Stimulated activated CD8-positive, alpha-beta memory T cell treated with anti-CD3 and anti-CD28 coated beads, Interleukin-7, amount 100 ng/mL, for 1 hour (primary cell): ENCODE data around the gene DNER.

Experiments
- DNase-seq, 2 donors: peaks; one replicate each; pipeline ENCODE4 v3.0.0-alpha.2; 2020; ENCODE audit warnings: low read depth in 2 of 2

Gene DNER

DNA sequence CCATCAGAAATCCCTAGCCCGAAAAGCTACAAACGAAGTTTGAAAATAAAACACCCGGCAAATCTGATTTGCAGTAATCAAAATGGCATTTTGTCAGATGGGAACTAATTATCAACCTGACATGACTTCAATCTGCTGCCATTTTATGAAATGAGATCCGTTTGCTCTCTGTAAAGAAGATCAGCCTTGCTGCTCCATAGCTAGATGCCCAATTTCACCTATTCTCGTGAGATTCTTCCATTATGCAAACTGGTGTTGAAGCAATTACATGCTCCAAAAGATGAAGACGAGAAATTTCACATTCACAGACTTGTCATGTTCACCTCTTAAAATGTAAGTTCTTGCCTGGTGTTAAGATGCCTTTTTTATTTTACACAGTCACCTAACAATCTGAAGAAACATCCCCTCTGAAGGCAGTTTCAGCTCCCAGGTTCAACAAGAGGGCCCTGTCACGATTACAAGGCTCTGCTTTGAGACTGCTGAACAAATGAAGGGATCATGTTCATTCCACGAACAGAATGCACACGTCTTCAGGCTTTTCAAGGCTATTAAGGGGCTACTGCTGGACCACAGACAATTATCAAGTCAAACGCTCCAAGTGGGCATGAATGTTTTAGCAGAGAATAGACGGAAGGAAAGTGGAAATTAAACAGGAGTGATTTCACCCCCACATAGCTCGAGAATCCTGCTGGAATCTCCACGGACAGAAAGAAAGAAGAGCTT lies 270.6 kb downstream of the DNER start:
- no peak for DNase-seq

DNA sequence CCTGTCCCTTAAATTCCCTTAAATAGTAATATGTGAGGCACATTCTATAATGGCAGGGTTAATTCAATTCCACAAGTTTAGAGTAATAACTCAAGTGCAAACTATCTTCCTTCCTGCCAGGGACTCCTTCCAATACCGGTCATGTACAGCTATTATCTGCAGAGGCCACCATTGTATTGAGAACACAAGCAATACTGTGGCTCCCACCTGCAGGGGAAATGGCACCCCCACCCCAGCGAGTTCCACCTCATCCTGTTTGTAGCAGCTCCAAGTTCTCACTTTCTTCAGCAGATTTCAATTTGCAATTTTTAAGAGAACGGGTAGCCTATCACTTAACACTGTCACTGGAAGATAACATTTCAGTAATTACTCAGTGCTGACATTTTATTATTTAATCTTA lies 271.2 kb downstream of the DNER start:
- DNase-seq: no peak

DNA sequence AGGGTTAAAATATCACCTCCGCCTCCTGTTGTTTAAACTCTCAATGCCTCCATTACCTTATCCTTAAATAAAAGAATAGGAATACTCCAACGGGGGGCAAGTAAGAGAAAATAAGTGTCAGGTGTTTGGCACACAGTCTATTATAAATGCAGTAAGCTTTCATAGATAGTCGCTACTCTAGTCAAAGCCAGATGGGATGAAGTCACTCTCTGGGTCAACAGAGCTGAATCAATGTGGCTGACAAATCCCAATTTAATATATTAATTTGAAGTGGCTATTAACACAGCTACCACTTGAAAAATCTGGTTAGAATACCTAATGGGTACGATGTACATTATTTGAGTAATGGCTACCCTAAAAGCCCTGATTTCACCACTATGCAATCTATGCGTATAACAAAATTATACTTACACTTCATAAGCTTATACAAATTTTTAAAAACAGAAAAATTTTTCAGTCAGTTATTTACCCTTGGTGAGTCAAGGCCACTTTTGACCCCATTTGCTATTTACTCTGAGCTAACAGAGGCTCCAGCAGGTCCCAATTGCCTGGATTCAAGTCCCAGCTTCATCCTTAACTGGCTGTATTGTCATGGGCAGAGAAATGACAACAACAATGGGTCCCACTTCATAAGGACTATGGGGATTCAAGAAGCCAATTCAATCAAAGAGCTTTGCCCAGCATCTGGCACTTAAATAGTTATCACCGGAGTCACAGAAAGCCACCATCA lies 275.8 kb downstream of the DNER start:
- no peak for DNase-seq

DNA sequence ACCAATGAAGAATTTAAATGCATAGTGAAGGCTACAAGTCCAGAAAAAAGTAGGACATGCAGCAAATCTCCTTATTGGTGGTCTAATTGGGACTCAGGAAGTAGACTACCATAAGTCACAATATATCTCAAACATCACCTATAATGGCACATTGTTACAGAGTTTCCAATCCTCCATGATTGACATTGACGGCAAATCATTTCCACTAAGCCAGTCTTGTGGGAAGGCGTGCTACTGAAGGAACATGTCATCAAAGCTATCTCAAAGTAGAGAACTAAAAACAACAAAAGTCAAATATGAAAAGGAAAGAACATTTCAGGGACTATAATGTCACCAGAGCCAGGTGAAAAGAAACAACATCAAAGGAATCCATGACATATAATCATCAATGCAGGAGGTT lies 276.9 kb downstream of the DNER start:
- no peak for DNase-seq

DNA sequence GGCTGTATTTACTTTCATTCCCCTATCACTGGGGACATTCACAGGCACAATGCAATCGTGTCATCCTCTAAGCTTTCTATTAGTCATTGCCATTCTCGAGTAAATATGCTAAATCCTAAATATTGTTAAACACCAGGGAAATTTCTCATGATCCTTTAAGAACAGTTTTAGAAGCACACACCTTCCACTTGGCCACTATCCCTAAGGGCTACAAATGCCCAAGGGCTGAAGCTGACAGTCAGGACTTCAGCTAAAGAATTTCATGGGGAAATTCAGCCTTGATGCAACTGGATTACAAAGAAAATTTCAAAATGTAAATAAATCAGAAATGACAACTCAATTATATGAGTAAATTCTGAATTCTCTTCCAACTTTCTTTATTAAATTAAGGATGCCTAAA lies 280.2 kb downstream of the DNER start:
- DNase-seq: no peak

DNA sequence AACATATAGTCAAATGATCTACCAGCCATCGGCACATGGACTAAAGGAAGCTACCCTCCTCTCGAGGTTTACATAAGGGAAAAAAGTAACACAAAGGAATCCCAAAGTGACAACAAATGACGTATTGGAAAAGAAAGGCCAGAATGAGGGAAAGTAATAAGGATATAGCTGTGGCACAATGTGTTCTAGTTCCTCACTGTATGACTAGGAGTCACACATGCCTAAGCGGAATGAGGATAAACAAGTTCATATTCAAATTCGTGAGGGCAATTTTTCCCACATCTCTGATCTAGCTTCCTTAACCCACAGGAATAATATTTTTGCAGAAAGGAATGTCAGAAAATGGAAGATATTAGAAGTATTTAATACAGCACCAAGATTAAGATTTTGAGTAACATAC lies 281.0 kb downstream of the DNER start:
- DNase-seq: no peak

DNA sequence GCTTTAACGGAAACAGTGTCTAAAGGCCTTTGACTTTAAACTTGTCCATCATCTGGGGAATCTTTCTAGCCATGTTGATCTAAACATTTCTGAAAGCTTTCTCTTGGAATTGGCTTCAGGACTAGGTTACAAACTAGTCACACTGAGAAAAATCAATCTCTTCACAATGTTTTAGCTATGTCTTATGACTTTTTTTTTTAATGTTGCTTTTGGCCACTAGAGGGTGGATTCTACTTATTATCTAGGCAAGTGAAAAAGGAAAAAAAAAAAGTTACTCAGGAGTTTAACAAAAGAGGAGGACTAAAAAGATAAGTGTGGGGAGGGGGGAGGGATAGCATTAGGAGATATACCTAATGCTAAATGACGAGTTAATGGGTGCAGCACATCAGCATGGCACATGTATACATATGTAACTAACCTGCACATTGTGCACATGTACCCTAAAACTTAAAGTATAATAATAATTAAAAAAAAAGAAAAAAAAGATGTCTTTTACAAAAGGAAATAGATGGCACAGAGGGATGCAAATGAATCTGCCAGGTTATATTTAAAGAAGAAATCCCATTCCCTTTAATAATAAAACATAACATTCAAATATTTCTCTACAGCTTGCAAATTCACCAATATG lies 282.9 kb downstream of the DNER start:
- DNase-seq: no peak

DNA sequence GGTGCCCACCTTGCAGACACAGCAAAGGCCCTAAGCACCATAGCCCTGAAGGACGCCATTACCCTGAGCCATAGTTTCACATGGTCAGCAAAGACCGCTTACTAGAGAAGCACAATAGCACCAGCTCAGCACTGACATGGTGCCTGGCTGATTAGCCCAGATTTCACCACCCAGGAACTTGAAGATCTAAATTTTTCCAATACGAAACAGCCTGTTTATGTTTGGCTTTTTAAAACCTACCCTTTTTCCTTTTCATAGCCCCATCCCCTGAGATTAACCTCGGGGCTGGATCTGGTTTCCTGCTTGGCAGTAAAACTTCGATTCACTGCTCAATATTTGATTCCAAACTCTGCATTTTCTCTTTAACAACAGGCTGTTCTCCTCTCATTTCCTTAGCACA lies 284.8 kb downstream of the DNER start:
- DNase-seq: no peak

DNA sequence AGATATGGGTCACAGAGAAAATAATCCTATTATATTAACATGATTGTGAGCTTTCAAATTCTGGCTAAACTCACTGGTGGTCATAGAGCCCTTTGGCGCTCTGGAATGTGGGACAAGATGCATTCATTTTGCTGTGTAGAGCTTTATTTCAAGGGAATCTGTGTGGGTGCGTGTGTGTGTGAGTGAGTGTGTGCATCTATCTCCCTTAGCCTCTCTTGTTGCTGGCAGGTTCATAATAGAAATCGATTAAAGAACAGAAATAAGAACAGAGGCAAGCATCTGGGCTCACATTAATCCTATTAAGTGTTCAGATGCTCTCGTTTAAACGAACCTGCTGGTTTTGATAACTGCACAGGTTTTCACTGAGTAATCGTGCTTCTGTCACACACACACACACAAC lies 287.9 kb downstream of the DNER start:
- DNase-seq: no peak

DNA sequence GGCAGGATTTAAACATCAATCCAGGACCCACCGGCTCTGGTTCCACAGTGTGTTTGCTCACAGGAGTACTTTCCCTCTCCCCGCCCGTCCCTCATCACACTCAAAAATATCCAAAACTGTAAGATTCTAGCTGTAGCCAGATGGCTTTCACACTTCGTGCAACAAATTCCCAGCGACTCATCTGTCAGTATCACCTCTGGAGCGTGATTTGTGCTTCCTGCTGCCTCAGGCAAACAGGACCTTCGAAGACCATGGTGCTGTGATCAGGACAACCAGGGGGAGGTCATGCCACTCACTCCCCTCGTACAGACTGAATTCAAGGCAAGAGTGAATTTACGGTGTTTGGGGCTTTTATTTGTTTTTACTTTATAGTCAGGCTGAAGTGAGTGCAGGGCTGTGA lies 288.8 kb downstream of the DNER start:
- no peak for DNase-seq

DNA sequence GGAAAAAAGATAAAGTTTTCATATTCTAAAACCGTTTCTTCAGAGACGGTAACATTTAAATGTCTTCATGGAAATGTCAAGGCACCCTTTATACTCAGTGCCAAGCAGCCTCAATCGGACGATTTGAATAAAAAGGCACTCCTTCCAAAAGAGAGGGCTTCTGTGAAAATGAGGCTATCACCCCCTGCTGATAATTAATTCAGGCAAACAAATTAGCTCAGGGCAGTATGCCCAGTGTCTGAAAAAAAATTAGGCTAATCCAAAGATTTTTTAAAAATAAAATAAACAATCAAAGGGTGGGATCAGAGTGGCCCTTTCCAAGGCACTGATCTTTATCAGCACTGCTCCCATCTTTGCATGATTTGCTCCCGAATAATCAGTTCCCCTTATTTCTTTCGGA lies 292.3 kb downstream of the DNER start:
- DNase-seq: no peak

DNA sequence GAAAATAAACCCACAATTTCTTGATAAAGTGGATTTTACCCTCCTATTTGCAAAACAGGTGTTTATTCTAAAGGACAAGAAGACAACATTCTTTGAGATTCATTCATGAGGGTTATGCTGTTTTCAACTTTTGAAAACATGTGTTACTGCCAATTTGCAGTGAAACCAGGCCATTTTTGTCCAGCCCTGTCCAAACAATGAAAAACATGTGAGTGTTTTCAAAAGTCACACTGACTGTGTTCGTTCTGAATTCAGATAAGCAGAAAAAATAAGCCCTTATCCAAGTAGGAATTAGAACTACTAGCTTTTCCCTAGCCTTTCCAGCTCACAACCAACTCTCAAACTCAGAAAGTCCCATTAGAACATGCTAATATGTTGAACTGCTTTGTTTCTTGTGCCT lies 295.2 kb downstream of the DNER start:
- DNase-seq: no peak

DNA sequence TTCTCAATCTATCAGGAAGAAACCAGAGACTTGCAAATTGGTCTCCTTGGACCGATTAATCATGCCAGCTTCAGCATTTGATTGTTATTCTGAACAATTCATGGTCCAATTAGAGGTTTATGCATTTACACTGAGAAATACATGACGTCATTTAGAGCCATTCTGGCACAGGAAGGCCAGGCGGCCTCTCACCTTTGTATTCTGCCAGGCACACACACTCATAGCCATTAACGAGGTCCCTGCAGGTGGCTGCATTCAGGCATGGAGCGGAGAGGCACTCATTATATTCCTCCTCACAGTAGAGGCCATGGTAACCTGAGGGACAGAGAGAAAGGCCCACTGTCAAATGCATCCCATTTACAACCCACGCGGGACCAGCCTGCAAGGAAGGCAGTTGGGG lies 296.4 kb downstream of the DNER start:
- DNase-seq: no peak

DNA sequence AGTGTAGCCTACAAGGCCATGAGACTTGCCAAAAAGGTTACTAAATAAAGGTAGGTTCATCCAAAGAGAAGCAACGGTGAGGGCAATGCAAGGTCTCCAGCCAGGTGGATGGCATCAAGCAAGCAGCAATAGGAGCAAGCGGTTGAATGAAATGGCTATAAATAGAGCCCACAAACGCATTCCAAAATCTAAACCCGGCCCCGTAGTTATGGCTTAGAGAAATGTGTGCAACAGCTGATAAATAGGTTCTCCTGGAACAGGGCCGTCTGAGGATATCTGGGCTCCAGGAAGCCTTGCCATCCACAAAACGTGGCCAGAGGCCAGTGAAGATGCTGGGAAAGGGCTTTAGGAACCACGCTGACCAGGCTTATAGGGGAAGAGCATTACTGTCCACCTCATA lies 297.2 kb downstream of the DNER start:
- no peak for DNase-seq

DNA sequence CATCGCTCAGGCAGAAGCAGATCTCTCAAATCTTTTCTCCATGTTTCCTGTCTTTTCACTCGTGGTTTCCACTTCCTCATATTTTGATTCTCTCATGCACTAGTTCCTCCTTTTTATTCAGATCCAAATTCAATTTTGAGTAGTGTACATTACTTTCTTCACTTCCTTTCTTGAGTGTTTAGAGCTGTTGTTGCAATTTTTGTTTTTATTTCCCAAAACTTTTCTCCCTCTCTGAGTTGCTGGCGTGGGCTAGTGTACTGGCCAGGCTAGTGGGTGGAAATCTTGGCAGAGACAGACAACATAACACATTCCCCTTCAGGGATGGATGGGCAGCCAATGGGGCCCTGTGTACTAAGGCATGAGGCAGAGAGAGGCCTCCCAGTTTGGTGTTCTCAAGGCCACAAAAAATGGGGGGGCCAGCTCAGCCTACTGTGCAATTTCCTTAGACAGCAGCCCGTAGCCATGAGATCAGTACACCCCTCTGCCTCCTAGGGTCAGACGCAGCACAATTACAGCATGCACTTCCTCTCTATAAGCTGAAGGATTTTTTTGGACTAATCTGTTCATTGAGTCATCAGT lies 298.1 kb downstream of the DNER start:
- DNase-seq: no peak

DNA sequence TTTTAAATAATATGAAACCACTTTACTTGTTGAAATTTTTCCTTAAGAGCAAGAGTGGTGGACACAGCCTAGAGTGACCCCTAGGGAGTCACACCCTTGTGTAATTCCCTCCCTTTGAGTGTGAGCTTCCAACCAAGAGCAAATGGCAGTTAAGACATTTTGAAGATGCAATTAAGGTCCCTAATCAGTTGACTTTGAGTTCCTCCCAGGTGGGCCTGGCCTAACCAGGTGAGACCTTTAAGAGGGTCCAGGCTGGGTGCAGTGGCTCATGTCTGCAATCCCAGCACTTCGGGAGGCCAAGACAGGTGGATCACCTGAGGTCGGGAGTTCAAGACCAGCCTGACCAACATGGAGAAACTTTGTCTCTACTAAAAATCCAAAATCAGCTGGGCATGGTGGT lies 299.7 kb downstream of the DNER start:
- no peak for DNase-seq

DNA sequence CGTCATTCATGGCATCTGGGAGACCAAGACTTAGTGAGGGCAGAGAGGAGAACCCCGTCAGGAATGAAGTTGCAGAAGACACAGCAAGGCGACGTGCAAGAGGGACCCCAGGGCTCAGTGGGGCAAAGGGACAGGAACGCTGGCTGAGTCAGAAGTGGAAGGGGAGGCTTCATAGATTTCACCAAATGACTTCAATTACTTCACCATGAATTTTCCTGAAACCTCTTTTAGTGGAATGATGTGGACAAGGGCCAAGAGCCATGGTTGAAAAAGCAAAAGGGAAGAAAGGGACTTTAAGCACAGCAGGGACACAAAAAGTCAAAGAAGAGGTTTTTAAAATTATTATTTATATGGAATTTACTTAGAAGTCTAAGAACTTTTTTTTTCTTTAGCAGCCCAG lies 301.7 kb downstream of the DNER start:
- DNase-seq: no peak

DNA sequence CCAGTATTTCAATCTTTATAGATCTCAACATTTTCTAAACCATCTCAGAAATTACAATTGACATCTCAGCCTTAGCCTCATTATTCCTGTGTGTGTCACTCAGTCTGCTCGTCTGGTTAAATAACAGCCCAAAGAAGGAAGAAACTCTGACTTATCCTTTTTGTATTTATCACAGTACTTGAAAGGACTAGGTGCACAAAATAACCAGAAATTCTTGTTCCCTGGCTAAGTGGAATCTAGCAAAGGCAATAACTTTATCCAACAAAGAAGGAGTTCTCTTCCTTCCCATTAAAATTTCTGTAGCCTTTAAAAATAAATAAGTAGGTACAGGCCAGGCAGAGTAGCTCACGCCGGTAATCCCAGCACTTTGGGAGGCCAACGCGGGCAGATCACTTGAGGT lies 303.4 kb downstream of the DNER start:
- DNase-seq: no peak

DNA sequence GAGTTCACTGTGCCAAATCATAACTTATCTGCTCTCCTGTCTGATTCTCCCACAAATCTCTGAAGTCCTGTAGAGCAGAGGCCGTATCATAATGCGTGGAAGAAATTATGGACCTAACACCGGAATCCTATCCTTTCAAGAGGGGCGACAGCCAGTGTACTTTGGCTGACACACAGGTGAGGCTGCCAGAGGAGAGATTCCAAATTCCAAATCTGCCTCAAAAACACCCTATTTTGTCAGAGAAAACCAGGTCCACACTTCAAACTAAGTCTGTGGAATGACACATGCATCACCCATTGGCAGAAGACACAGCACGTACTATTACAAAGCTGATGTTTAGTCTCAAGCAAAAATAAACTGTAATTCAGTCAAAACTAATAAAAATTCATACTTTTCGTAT lies 304.1 kb downstream of the DNER start:
- no peak for DNase-seq

DNA sequence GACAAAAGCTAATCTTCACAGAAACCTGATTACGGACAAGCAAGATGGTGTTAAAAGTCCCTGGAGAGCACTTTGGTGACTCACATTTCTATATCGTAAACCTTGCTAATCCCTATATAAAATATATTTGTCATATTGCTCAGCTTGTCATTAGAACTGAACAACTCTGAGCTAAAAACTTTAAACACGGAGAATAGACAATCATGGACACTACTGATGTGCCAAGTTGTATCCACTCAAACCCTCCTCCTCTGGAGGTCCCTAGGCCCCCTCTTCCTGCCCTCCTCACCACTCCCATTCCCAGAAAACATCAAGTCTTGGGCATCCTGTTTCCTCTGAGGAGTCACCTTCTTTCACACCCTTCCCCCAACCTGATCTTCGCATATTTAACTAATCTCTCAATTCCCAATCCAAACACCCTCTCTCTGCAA lies 304.6 kb downstream of the DNER start:
- DNase-seq: no peak

DNA sequence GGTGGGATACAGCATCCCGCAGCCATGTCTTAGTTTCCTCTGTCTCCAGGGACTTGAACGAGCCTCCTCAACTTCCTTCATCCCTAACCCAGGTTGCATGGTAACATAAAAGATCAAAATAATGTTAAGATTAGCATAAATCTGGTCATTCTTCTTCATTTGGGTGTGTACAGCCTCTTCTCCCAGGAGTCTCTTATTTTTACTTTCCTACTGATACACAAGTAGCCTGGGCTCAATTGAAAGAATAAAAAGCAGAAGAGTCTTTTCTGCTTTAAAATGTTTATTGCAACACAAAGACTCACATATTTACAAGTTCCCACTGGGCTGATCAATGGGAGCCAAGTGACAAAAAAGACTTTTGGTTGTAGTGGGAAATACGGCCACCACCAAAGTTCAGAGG lies 305.4 kb downstream of the DNER start:
- DNase-seq: no peak

DNA sequence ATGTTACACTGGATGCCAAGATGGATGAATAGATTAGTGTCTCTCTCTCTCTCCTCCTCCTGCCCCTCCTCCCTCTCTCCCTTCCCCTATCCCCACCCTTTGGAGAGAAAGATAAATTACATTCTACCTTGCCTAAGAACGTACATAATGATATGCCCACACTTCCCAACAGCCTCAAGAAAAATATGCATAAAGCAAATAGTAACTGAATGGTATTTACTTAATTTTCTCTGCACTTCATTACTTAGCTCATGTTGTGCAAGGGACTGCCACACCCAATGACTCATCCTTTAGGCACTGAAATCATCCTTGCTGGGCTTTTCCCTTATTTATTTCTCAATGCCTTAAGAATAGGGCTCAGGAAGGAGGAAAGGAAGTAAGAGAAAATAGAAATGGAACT lies 306.0 kb downstream of the DNER start:
- no peak for DNase-seq

DNA sequence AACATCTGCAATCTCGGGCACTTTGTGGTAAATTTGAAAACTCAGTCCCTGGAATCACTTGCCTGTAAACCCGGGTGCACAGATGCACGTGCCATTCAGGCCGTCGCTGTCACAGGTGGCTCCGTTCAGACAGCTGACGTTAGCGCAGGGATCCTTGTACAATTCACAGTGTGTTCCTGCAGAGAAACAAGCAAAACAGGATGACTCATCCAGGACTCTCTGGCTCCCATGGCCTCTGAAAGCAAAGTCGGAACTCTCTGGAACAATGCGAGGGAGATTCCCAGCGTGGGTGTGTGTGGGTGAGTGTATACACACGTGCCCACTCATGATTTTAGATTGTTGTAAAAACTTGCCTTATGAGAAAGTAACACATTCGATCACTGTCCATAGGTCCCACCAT lies 307.2 kb downstream of the DNER start:
- no peak for DNase-seq
